Measurements from ENCODE around the gene ARHGAP23. TPM values are rescaled to one million over a fixed set of nuclear protein-coding genes. Genes with fewer than 3 reads are reported as not detected.

The ARHGAP23 gene, protein sequence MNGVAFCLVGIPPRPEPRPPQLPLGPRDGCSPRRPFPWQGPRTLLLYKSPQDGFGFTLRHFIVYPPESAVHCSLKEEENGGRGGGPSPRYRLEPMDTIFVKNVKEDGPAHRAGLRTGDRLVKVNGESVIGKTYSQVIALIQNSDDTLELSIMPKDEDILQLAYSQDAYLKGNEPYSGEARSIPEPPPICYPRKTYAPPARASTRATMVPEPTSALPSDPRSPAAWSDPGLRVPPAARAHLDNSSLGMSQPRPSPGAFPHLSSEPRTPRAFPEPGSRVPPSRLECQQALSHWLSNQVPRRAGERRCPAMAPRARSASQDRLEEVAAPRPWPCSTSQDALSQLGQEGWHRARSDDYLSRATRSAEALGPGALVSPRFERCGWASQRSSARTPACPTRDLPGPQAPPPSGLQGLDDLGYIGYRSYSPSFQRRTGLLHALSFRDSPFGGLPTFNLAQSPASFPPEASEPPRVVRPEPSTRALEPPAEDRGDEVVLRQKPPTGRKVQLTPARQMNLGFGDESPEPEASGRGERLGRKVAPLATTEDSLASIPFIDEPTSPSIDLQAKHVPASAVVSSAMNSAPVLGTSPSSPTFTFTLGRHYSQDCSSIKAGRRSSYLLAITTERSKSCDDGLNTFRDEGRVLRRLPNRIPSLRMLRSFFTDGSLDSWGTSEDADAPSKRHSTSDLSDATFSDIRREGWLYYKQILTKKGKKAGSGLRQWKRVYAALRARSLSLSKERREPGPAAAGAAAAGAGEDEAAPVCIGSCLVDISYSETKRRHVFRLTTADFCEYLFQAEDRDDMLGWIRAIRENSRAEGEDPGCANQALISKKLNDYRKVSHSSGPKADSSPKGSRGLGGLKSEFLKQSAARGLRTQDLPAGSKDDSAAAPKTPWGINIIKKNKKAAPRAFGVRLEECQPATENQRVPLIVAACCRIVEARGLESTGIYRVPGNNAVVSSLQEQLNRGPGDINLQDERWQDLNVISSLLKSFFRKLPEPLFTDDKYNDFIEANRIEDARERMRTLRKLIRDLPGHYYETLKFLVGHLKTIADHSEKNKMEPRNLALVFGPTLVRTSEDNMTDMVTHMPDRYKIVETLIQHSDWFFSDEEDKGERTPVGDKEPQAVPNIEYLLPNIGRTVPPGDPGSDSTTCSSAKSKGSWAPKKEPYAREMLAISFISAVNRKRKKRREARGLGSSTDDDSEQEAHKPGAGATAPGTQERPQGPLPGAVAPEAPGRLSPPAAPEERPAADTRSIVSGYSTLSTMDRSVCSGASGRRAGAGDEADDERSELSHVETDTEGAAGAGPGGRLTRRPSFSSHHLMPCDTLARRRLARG (N-terminal part only)
- 10 to 100 TPM in 2 of 3 donors, 1 to 10 TPM in 1; 6.1 to 44.6 (median 12.6) TPM for total RNA-seq
- long read RNA-seq, donor 1, partial matches to known transcripts: 19 of 40 reads
- long read RNA-seq, donor 1, other reads (novel, unspliced or antisense): 21 of 40 reads
- long read RNA-seq, donor 2: 0 reads

DNA sequence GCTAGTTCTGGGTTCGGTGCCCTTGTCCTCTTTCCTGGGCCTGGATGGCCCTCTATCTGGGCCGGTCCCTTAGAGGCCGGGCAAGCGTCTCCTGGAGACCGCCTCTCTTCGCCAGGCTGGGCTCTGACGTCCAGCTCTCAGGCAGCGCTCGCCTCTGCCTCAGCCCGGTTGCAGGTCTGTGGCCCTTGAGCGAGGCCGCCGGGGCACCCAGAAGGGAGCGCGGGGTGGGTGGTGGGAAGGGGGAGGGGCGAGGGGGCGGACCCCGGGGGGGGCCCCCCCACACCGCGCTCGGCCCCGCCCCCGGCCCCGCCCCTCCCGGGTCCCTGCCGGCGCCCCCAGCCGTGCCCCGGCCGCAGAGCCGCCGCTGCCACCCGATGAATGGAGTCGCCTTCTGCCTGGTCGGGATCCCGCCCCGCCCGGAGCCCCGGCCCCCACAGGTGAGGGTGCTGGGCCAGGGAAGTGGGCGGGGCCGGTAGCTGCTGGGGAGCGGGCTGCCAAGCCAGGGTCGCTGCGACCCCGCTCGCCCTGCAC, at the start of gene ARHGAP23:
ARHGAP23 (plus strand) TSS at position 353 of the 531 bp plus-strand sequence; CDS start at position 375, 22 bp downstream.
- intact Hi-C loops (cut with DNase I, micrococcal nuclease): loop anchor here in 1 of 2 donors (10.0 kb wide), 1 partner anchor 57 kb away; no protein-coding TSS in a partner anchor
- TF ChIP-seq, protein P1, sequence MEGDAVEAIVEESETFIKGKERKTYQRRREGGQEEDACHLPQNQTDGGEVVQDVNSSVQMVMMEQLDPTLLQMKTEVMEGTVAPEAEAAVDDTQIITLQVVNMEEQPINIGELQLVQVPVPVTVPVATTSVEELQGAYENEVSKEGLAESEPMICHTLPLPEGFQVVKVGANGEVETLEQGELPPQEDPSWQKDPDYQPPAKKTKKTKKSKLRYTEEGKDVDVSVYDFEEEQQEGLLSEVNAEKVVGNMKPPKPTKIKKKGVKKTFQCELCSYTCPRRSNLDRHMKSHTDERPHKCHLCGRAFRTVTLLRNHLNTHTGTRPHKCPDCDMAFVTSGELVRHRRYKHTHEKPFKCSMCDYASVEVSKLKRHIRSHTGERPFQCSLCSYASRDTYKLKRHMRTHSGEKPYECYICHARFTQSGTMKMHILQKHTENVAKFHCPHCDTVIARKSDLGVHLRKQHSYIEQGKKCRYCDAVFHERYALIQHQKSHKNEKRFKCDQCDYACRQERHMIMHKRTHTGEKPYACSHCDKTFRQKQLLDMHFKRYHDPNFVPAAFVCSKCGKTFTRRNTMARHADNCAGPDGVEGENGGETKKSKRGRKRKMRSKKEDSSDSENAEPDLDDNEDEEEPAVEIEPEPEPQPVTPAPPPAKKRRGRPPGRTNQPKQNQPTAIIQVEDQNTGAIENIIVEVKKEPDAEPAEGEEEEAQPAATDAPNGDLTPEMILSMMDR (IDR thresholded peaks at IDR 0.05): no peak
- peak within 1 kb of the TSS; percentile 30 for H3K4me3 ChIP-seq
- peaks cover 11% of the 10 kb centered on the region for H3K4me1 ChIP-seq (ENCODE audit: low read depth)
- ATAC-seq (peak; percentile 66), DNase-seq (peak in 2 of 3 donors; percentile 25 to 58)
- H3K36me3 ChIP-seq (ENCODE audit: low read depth): no peaks in the 10 kb centered on the region
- H3K9me3 ChIP-seq: no peaks in the 10 kb centered on the region

DNA sequence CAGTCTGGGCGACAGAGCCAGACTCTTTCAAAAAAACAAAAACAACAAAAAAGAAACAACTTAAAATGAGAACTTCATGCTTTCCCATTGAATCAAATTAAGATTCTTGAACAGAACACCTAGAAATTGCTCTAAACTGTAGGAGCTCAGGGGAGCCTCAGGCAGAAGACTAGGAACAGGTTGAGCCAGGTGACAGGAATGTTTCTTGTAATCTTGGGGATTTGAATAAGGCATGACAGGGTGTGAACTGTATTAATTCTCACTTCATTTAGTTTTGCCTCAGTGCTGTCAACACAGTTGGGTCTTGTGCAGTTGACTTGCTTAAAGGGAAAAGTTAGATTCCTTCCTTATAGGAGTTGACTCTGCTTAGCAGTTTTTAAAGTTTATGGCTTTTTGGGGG, 48.8 kb upstream of the ARHGAP23 start:
- DNase-seq (no peak), ATAC-seq (no peak)
- intact Hi-C loops (cut with DNase I, micrococcal nuclease): no loop called here
- Histone ChIP-seq H3K9me3 (no peaks in the 10 kb centered on the region), H3K36me3 (ENCODE audit: low read depth) (peaks cover 7% of the 10 kb centered on the region), H3K4me1 (ENCODE audit: low read depth) (no peaks in the 10 kb centered on the region), H3K4me3 (no peak overlapping the region)
- TF ChIP-seq, protein P1 (IDR thresholded peaks at IDR 0.05): no peak

GRCh38 chr17:38395090-38395489, 33.2 kb upstream of the ARHGAP23 start:
- no peaks in the 10 kb centered on the region for H3K9me3 ChIP-seq
- DNase-seq: no peak
- no peak overlapping the region for H3K4me3 ChIP-seq
- intact Hi-C loops (cut with DNase I, micrococcal nuclease): no loop called here
- ATAC-seq: no peak
- H3K4me1 ChIP-seq (ENCODE audit: low read depth): no peaks in the 10 kb centered on the region
- H3K36me3 ChIP-seq (ENCODE audit: low read depth): no peaks in the 10 kb centered on the region
- TF ChIP-seq, protein P1 (IDR thresholded peaks at IDR 0.05): no peak

DNA sequence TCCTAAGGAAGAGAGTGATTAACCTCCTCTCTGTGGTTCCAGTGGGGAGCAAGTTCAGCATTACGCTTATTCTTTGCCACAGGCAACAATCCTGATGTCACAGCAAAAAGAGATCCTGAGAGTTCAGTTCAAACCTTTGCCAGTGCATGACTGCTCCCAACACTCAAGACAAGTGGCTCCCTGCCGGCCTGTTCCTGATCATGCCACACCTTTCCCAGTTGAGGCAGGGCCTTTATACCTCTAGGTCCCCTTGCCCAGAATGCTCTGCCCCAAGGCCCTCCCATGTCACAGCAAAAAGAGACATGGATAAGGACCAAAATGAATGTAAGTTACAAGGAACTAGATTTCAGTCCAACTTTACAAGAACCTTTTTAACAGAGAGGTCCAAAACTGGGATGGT, 31.0 kb upstream of the ARHGAP23 start:
- intact Hi-C loops (cut with DNase I, micrococcal nuclease): no loop called here
- Histone ChIP-seq H3K9me3 (no peaks in the 10 kb centered on the region), H3K36me3 (ENCODE audit: low read depth) (no peaks in the 10 kb centered on the region), H3K4me3 (no peak overlapping the region), H3K4me1 (ENCODE audit: low read depth) (no peaks in the 10 kb centered on the region)
- ATAC-seq (no peak), DNase-seq (no peak)
- TF ChIP-seq, protein P1 (IDR thresholded peaks at IDR 0.05): no peak

All from mucosa of descending colon (tissue), 3 donors.